Endometrial microvascular endothelial cells (primary cell): Measurements from ENCODE around the gene HS6ST1. TPM values are rescaled to one million over a fixed set of nuclear protein-coding genes. Genes with fewer than 3 reads are reported as not detected.

ENCODE experiments used
- in situ Hi-C: cut with HindIII; loops from 2 replicates; pipeline ENCODE4 v1.10.0; 2017; ENCODE audit warnings: low sequenced_read_pairs, low pct_unique_long_range_greater_than_20kb; ENCODE audit errors: inconsistent ontology term
- total RNA-seq: library from RNA; depleted of rRNA; stranded (reverse); fragments of >200 nt; gene quantifications from one replicate; pipeline ENCODE4 v1.2.3, GENCODE V29; 2015; ENCODE audit errors: inconsistent ontology term

Gene HS6ST1
- total RNA-seq, 1 donor from 2014 or later: 10.5 TPM

GRCh38 chr2:128287780-128288735, 30.6 kb downstream of the HS6ST1 start:
- in situ Hi-C loops: no loop called here

- in situ Hi-C loops: no loop called here
These were observed 31.5 kb downstream of the HS6ST1 start for GRCh38 chr2:128286905-128287779.

GRCh38 chr2:128286011-128286721, 32.5 kb downstream of the HS6ST1 start:
- in situ Hi-C loops: no loop called here

- in situ Hi-C loops: no loop called here
These were observed 33.2 kb downstream of the HS6ST1 start for GRCh38 chr2:128285329-128285931.

- in situ Hi-C loops: no loop called here
These were observed 33.8 kb downstream of the HS6ST1 start for GRCh38 chr2:128284841-128285240.

- in situ Hi-C loops: no loop called here
These were observed 34.6 kb downstream of the HS6ST1 start for GRCh38 chr2:128284037-128284441.

GRCh38 chr2:128282976-128283810, 35.5 kb downstream of the HS6ST1 start:
- in situ Hi-C loops: no loop called here

GRCh38 chr2:128282246-128282975, 36.3 kb downstream of the HS6ST1 start:
- in situ Hi-C loops: no loop called here

GRCh38 chr2:128281852-128282245, 36.8 kb downstream of the HS6ST1 start:
- in situ Hi-C loops: no loop called here

GRCh38 chr2:128280901-128281321, 37.8 kb downstream of the HS6ST1 start:
- in situ Hi-C loops: no loop called here

GRCh38 chr2:128280158-128280871, 38.4 kb downstream of the HS6ST1 start:
- in situ Hi-C loops: no loop called here

- in situ Hi-C loops: no loop called here
These were observed 38.9 kb downstream of the HS6ST1 start for GRCh38 chr2:128279786-128280157.

- in situ Hi-C loops: no loop called here
These were observed 39.7 kb downstream of the HS6ST1 start for GRCh38 chr2:128279009-128279408.

- in situ Hi-C loops: no loop called here
These were observed 40.5 kb downstream of the HS6ST1 start for GRCh38 chr2:128277961-128278681.

- in situ Hi-C loops: no loop called here
These were observed 41.6 kb downstream of the HS6ST1 start for GRCh38 chr2:128276878-128277675.
